Liver (tissue), 9 donors: ENCODE measurements around the gene BLOC1S3. TPM values are rescaled to one million over a fixed set of nuclear protein-coding genes. Genes with fewer than 3 reads are reported as not detected.

Source experiments
- DNase-seq: peaks from one replicate; pipeline ENCODE4 v3.0.0-alpha.2; 2017; ENCODE audit warnings: low spot score
- H3K27ac ChIP-seq, 2 donors: one replicate each; pipeline ENCODE4 v1.7.0; 2013; ENCODE audit warnings: inconsistent platforms in 2 of 2, low read length in 2 of 2, control low read depth in 1 of 2, low read depth in 1 of 2, mild to moderate bottlenecking in 1 of 2
- H3K27me3 ChIP-seq, 4 donors: one replicate each; pipeline versions ENCODE4 v1.6.1 to v1.7.0; 2013; ENCODE audit warnings: low read length in 3 of 4, inconsistent platforms in 1 of 4, mild to moderate bottlenecking in 1 of 4, moderate library complexity in 1 of 4; ENCODE audit not compliant: control insufficient read depth in 4 of 4, insufficient read depth in 4 of 4
- H3K36me3 ChIP-seq, 4 donors: one replicate each; pipeline versions ENCODE4 v1.6.1 to v1.7.0; 2013; ENCODE audit warnings: low read length in 3 of 4, mild to moderate bottlenecking in 3 of 4, low read depth in 1 of 4, moderate library complexity in 1 of 4; ENCODE audit not compliant: control insufficient read depth in 4 of 4, insufficient read depth in 3 of 4
- H3K4me1 ChIP-seq, 4 donors: one replicate each; pipeline versions ENCODE4 v1.6.1 to v1.7.0; 2013; ENCODE audit warnings: low read length in 3 of 4, mild to moderate bottlenecking in 3 of 4, moderate library complexity in 1 of 4; ENCODE audit not compliant: control insufficient read depth in 4 of 4, insufficient read depth in 4 of 4
- H3K4me3 ChIP-seq, 3 donors: one replicate each; pipeline versions ENCODE4 v1.6.1 to v1.7.0; 2013; ENCODE audit warnings: low read length in 3 of 3, control low read depth in 1 of 3, low read depth in 1 of 3, mild to moderate bottlenecking in 1 of 3
- H3K9ac ChIP-seq, 2 donors: one replicate each; pipeline ENCODE4 v1.7.0; 2013; ENCODE audit warnings: low read length in 2 of 2, mild to moderate bottlenecking in 2 of 2, moderate library complexity in 2 of 2, control low read depth in 1 of 2, low read depth in 1 of 2
- H3K9me3 ChIP-seq, 4 donors: one replicate each; pipeline versions ENCODE4 v1.6.1 to v1.7.0; 2013; ENCODE audit warnings: low read length in 3 of 4; ENCODE audit not compliant: control insufficient read depth in 4 of 4
- EGR1 ChIP-seq, 2 donors: IDR thresholded peaks; 2 replicates each; pipeline ENCODE4 v1.6.1; 2016 to 2018; ENCODE audit warnings: antibody characterized with exemption in 2 of 2, low read depth in 2 of 2
- FOXA1 ChIP-seq: IDR thresholded peaks from 2 replicates; pipeline ENCODE4 v1.6.1; 2016; ENCODE audit warnings: antibody characterized with exemption
- FOXA2 ChIP-seq: IDR thresholded peaks from 2 replicates; pipeline ENCODE4 v1.6.1; 2016; ENCODE audit warnings: antibody characterized with exemption
- GABPA ChIP-seq, 2 donors: IDR thresholded peaks in 1 of 2; conservative IDR thresholded peaks in 1 of 2; 2 replicates each; pipeline ENCODE4 v1.6.1; 2016; ENCODE audit warnings: antibody characterized with exemption in 2 of 2, mild to moderate bottlenecking in 1 of 2, moderate library complexity in 1 of 2
- HNF4A ChIP-seq, 2 donors: conservative IDR thresholded peaks; 2 replicates each; pipeline ENCODE4 v1.6.1; 2016; ENCODE audit warnings: antibody characterized with exemption in 2 of 2, mild to moderate bottlenecking in 2 of 2
- HNF4G ChIP-seq: IDR thresholded peaks from 2 replicates; pipeline ENCODE4 v1.6.1; 2016; ENCODE audit warnings: antibody characterized with exemption
- JUND ChIP-seq, 2 donors: IDR thresholded peaks; 2 replicates each; pipeline ENCODE4 v1.6.1; 2016; ENCODE audit warnings: antibody characterized with exemption in 2 of 2
- NR2F2 ChIP-seq: IDR thresholded peaks from 2 replicates; pipeline ENCODE4 v1.6.1; 2016; ENCODE audit warnings: antibody characterized with exemption
- RAD21 ChIP-seq, 2 donors: IDR thresholded peaks; 2 replicates each; pipeline ENCODE4 v1.6.1; 2016; ENCODE audit warnings: antibody characterized with exemption in 2 of 2, mild to moderate bottlenecking in 2 of 2
- RXRA ChIP-seq, 2 donors: IDR thresholded peaks; 2 replicates each; pipeline ENCODE4 v1.6.1; 2017 to 2018; ENCODE audit warnings: antibody characterized with exemption in 2 of 2, mild to moderate bottlenecking in 1 of 2
- SP1 ChIP-seq: IDR thresholded peaks from 2 replicates; pipeline ENCODE4 v1.6.1; 2018; ENCODE audit warnings: antibody characterized with exemption, mild to moderate bottlenecking
- TAF1 ChIP-seq: conservative IDR thresholded peaks from 2 replicates; pipeline ENCODE4 v1.6.1; 2016; ENCODE audit warnings: antibody characterized with exemption, mild to moderate bottlenecking
- YY1 ChIP-seq: IDR thresholded peaks from 2 replicates; pipeline ENCODE4 v1.6.1; 2016; ENCODE audit warnings: antibody characterized with exemption, mild to moderate bottlenecking
- WGBS: extraction: QIAGEN DNeasy Blood & Tissue Kit; methylation state at CpG from one replicate; pipeline ENCODE4 v1.1.7; 2013; 5-methylcytosine and 5-hydroxymethylcytosine counted together
- polyA plus RNA-seq, 2 donors: library from polyadenylated mRNA; stranded (reverse) in 1 of 2; unstranded in 1 of 2; fragments of 200-250 nt in 1 of 2; fragments of >200 nt in 1 of 2; fragmentation: Nextera tagmentation in 1 of 2; extraction: Ambion mirVana in 1 of 2; gene quantifications; one replicate each; pipeline versions ENCODE4 v1.2.1 to v1.2.3, GENCODE V29; 2013 to 2015
- total RNA-seq, 2 donors: library from RNA; depleted of rRNA; stranded (reverse); fragments of >200 nt; gene quantifications; one replicate each; pipeline ENCODE4 v1.2.3, GENCODE V29; 2014
- TF ChIP-seq, protein P1 (sequence below): IDR thresholded peaks from 2 replicates; pipeline ENCODE4 v1.6.1; 2016; ENCODE audit warnings: antibody characterized with exemption
- TF ChIP-seq, protein P2 (sequence below): IDR thresholded peaks from 2 replicates; pipeline ENCODE4 v1.6.1; 2016; ENCODE audit warnings: antibody characterized with exemption
- TF ChIP-seq, protein P3 (sequence below): IDR thresholded peaks from 2 replicates; pipeline ENCODE4 v1.6.1; 2016; ENCODE audit warnings: antibody characterized with exemption
- TF ChIP-seq, protein P4 (sequence below): IDR thresholded peaks from 2 replicates; pipeline ENCODE4 v1.6.1; 2016; ENCODE audit warnings: antibody characterized with exemption, mild to moderate bottlenecking
- TF ChIP-seq, protein P5 (sequence below): fragments of 150-350 bp; IDR thresholded peaks from 2 replicates; pipeline ENCODE4 v1.5.1; 2017; ENCODE audit warnings: improper control_type of control experiment, low read depth, low read length; ENCODE audit not compliant: missing input control
- donor health status: healthy.
- donor health status: healthy.
- donor health status: healthy.
- donor health status: healthy.
- donor health status: healthy.

The BLOC1S3 gene
- total and polyA plus RNA-seq, 4 donors: 2.7 to 4.6 (median 4.2) TPM

DNA sequence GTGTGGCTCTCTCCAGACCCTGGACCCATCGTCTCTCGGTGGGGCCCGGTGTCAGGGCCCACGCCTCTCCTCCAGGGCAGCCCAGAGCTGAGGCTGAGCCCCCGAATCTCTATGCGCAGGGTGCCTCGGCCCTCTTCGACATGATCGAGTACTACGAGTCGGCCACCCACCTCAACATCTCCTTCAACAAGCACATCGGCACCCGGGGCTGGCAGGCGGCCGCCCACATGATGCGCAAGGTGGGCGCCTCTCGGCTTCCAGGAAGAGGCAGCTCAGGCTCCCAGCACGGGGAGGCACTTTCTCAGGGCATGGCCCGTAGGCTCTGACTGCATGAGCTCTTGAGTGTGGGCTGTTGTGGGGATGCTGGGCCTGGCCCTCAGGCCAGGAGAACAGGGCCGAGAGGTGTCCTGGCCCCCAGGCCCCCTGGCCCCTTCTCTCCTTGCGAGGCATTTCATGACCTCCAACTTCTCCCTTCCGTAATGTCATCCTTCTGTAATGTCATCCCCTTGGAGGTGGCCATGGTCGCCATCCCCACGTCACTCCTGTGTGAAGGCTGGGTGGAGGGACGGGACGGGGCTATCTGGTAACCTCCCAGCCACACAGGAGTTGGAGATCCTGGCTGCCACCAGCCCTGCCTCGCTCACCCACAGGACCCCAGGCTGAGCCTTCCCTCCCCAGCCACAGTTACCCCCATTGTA is 37.2 kb upstream of the BLOC1S3 start:
- peaks cover 0 to 10% (median 2%) of the 10 kb centered on the region in 4 donors for H3K36me3 ChIP-seq
- H3K9ac ChIP-seq: no peak overlapping the region
- WGBS: 96% methylated on average over 28 of the region's 28 CpGs
- no peaks in the 10 kb centered on the region for H3K27me3 ChIP-seq
- no peak overlapping the region for H3K27ac ChIP-seq
- H3K4me1 ChIP-seq: no peaks in the 10 kb centered on the region
- no peak overlapping the region for H3K4me3 ChIP-seq
- DNase-seq: no peak
- no peaks in the 10 kb centered on the region for H3K9me3 ChIP-seq
- TF ChIP-seq FOXA2: no peak
- no peak for TF ChIP-seq NR2F2
- TF ChIP-seq, protein P1, sequence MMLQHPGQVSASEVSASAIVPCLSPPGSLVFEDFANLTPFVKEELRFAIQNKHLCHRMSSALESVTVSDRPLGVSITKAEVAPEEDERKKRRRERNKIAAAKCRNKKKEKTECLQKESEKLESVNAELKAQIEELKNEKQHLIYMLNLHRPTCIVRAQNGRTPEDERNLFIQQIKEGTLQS: no peak
- TF ChIP-seq HNF4G: no peak
- TF ChIP-seq EGR1 (IDR thresholded peaks at IDR 0.05; ENCODE audit: low read depth in 2 of 2): no peak
- TF ChIP-seq, protein P2, sequence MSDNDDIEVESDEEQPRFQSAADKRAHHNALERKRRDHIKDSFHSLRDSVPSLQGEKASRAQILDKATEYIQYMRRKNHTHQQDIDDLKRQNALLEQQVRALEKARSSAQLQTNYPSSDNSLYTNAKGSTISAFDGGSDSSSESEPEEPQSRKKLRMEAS: no peak
- no peak for TF ChIP-seq FOXA1
- TF ChIP-seq GABPA (IDR thresholded peaks at IDR 0.05 in 1 of 2, conservative IDR thresholded peaks at IDR 0.05 in 1 of 2): no peak
- TF ChIP-seq SP1: no peak
- TF ChIP-seq, protein P3, sequence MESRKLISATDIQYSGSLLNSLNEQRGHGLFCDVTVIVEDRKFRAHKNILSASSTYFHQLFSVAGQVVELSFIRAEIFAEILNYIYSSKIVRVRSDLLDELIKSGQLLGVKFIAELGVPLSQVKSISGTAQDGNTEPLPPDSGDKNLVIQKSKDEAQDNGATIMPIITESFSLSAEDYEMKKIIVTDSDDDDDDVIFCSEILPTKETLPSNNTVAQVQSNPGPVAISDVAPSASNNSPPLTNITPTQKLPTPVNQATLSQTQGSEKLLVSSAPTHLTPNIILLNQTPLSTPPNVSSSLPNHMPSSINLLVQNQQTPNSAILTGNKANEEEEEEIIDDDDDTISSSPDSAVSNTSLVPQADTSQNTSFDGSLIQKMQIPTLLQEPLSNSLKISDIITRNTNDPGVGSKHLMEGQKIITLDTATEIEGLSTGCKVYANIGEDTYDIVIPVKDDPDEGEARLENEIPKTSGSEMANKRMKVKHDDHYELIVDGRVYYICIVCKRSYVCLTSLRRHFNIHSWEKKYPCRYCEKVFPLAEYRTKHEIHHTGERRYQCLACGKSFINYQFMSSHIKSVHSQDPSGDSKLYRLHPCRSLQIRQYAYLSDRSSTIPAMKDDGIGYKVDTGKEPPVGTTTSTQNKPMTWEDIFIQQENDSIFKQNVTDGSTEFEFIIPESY: no peak
- TF ChIP-seq RXRA (IDR thresholded peaks at IDR 0.05): no peak
- no peak for TF ChIP-seq TAF1
- TF ChIP-seq HNF4A (conservative IDR thresholded peaks at IDR 0.05): no peak
- TF ChIP-seq, protein P4, sequence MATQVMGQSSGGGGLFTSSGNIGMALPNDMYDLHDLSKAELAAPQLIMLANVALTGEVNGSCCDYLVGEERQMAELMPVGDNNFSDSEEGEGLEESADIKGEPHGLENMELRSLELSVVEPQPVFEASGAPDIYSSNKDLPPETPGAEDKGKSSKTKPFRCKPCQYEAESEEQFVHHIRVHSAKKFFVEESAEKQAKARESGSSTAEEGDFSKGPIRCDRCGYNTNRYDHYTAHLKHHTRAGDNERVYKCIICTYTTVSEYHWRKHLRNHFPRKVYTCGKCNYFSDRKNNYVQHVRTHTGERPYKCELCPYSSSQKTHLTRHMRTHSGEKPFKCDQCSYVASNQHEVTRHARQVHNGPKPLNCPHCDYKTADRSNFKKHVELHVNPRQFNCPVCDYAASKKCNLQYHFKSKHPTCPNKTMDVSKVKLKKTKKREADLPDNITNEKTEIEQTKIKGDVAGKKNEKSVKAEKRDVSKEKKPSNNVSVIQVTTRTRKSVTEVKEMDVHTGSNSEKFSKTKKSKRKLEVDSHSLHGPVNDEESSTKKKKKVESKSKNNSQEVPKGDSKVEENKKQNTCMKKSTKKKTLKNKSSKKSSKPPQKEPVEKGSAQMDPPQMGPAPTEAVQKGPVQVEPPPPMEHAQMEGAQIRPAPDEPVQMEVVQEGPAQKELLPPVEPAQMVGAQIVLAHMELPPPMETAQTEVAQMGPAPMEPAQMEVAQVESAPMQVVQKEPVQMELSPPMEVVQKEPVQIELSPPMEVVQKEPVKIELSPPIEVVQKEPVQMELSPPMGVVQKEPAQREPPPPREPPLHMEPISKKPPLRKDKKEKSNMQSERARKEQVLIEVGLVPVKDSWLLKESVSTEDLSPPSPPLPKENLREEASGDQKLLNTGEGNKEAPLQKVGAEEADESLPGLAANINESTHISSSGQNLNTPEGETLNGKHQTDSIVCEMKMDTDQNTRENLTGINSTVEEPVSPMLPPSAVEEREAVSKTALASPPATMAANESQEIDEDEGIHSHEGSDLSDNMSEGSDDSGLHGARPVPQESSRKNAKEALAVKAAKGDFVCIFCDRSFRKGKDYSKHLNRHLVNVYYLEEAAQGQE: no peak
- TF ChIP-seq, protein P5, sequence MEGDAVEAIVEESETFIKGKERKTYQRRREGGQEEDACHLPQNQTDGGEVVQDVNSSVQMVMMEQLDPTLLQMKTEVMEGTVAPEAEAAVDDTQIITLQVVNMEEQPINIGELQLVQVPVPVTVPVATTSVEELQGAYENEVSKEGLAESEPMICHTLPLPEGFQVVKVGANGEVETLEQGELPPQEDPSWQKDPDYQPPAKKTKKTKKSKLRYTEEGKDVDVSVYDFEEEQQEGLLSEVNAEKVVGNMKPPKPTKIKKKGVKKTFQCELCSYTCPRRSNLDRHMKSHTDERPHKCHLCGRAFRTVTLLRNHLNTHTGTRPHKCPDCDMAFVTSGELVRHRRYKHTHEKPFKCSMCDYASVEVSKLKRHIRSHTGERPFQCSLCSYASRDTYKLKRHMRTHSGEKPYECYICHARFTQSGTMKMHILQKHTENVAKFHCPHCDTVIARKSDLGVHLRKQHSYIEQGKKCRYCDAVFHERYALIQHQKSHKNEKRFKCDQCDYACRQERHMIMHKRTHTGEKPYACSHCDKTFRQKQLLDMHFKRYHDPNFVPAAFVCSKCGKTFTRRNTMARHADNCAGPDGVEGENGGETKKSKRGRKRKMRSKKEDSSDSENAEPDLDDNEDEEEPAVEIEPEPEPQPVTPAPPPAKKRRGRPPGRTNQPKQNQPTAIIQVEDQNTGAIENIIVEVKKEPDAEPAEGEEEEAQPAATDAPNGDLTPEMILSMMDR: no peak
- TF ChIP-seq RAD21 (IDR thresholded peaks at IDR 0.05): no peak
- TF ChIP-seq JUND (IDR thresholded peaks at IDR 0.05): no peak
- no peak for TF ChIP-seq YY1
